SK-N-SH treated with all-trans-retinoic acid at 6 μM for 48 hours (cell line): ENCODE data around the gene RPA3.

Experiments used
- ARNTL ChIP-seq: fragments of 450-650 bp; formaldehyde crosslinking; IDR thresholded peaks from 2 replicates; pipeline ENCODE4 v1.5.0; 2020; ENCODE audit warnings: low read depth, mild to moderate bottlenecking, moderate library complexity, borderline replicate concordance
- CREB5 ChIP-seq: fragments of 250-450 bp; sonication (Bioruptor Pico); IDR thresholded peaks from 2 replicates; pipeline ENCODE4 v1.5.1; 2020; ENCODE audit warnings: low read depth, mild to moderate bottlenecking, moderate library complexity
- CSRNP3 ChIP-seq: fragments of 250-450 bp; sonication (Bioruptor Pico); IDR thresholded peaks from 2 replicates; pipeline ENCODE4 v1.5.1; 2021; ENCODE audit warnings: mild to moderate bottlenecking, moderate library complexity
- GLIS3 ChIP-seq: fragments of 250-450 bp; sonication (Bioruptor Pico); IDR thresholded peaks from 2 replicates; pipeline ENCODE4 v1.5.0; 2020; ENCODE audit warnings: mild to moderate bottlenecking, moderate library complexity
- ISL1 ChIP-seq: fragments of 250-450 bp; sonication (Bioruptor Pico); IDR thresholded peaks from 2 replicates; pipeline ENCODE4 v2.1.2; 2022; ENCODE audit warnings: mild to moderate bottlenecking, moderate library complexity
- OSR1 ChIP-seq: fragments of 250-450 bp; sonication (Bioruptor Pico); IDR thresholded peaks from 2 replicates; pipeline ENCODE4 v1.8.0; 2022; ENCODE audit warnings: moderate library complexity, mild to moderate bottlenecking, inconsistent platforms
- PATZ1 ChIP-seq: fragments of 250-450 bp; sonication (Bioruptor Pico); IDR thresholded peaks from 2 replicates; pipeline ENCODE4 v1.8.0; 2020; ENCODE audit warnings: mild to moderate bottlenecking, moderate library complexity, borderline replicate concordance
- RARB ChIP-seq: fragments of 250-450 bp; sonication (Bioruptor Pico); IDR thresholded peaks from 2 replicates; pipeline ENCODE4 v1.8.0; 2021; ENCODE audit warnings: mild to moderate bottlenecking, moderate library complexity
- SNAI2 ChIP-seq: fragments of 250-450 bp; sonication (Bioruptor Pico); IDR thresholded peaks from 2 replicates; pipeline ENCODE4 v1.5.0; 2020; ENCODE audit warnings: mild to moderate bottlenecking, moderate library complexity
- TOX ChIP-seq: fragments of 250-450 bp; sonication (Bioruptor Pico); IDR thresholded peaks from 2 replicates; pipeline ENCODE4 v1.8.0; 2021; ENCODE audit warnings: mild to moderate bottlenecking, moderate library complexity, borderline replicate concordance
- ZFP3 ChIP-seq: fragments of 250-450 bp; sonication (Bioruptor Pico); IDR thresholded peaks from 2 replicates; pipeline ENCODE4 v1.5.0; 2020; ENCODE audit warnings: mild to moderate bottlenecking, moderate library complexity

GRCh38 chr7:7688956-7689355, 29.5 kb downstream of the RPA3 start:
- TF ChIP-seq PATZ1 (no peak), GLIS3 (no peak), CREB5 (CRISPR knock-in tag) (no peak), RARB (no peak), ARNTL (CRISPR knock-in tag) (no peak), ZFP3 (no peak), TOX (CRISPR knock-in tag) (no peak), CSRNP3 (CRISPR knock-in tag) (no peak), OSR1 (CRISPR knock-in tag) (no peak), SNAI2 (CRISPR knock-in tag) (no peak), ISL1 (no peak)
